ENCODE data around the gene NFASC.

DNA sequence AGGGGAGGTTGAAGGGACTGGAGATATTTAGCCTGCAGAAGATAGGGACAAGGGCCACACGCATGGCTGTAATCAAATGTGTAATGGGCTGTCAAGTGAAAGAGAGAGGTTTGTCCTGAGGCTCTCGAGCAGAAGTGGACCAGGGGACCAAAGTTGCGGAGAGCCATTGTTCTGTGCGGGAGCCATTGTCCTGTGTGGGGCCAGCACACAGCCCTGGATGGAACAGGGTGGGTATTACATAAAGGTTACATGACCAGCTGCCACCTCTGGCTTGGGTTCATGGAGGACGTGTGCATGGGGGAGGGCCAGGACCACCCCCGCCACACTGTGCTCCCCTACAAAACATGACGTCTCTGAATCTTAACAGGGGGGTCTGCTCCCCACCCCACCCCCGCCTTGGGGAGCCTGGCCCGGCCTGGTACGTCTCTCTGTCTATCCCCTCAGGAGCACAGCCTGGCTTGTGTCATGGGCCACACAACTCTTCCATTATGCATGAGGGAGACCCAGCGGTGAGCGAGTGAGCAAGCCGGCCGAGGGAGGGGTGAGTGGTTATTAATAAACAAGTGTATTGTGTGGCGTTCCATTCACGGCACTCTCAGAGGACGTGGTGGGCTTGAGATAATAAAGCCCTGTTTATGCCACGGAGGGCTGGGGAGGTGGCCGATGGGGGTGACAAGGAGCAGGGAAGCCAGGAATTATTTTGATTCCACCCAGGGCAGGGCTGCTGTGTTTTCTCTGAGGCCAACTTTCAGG lies at the start of gene NFASC:
- TF ChIP-seq, protein P1, sequence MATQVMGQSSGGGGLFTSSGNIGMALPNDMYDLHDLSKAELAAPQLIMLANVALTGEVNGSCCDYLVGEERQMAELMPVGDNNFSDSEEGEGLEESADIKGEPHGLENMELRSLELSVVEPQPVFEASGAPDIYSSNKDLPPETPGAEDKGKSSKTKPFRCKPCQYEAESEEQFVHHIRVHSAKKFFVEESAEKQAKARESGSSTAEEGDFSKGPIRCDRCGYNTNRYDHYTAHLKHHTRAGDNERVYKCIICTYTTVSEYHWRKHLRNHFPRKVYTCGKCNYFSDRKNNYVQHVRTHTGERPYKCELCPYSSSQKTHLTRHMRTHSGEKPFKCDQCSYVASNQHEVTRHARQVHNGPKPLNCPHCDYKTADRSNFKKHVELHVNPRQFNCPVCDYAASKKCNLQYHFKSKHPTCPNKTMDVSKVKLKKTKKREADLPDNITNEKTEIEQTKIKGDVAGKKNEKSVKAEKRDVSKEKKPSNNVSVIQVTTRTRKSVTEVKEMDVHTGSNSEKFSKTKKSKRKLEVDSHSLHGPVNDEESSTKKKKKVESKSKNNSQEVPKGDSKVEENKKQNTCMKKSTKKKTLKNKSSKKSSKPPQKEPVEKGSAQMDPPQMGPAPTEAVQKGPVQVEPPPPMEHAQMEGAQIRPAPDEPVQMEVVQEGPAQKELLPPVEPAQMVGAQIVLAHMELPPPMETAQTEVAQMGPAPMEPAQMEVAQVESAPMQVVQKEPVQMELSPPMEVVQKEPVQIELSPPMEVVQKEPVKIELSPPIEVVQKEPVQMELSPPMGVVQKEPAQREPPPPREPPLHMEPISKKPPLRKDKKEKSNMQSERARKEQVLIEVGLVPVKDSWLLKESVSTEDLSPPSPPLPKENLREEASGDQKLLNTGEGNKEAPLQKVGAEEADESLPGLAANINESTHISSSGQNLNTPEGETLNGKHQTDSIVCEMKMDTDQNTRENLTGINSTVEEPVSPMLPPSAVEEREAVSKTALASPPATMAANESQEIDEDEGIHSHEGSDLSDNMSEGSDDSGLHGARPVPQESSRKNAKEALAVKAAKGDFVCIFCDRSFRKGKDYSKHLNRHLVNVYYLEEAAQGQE (IDR thresholded peaks at IDR 0.05; ENCODE audit: unreplicated experiment): no peak
- TF ChIP-seq, protein P2, sequence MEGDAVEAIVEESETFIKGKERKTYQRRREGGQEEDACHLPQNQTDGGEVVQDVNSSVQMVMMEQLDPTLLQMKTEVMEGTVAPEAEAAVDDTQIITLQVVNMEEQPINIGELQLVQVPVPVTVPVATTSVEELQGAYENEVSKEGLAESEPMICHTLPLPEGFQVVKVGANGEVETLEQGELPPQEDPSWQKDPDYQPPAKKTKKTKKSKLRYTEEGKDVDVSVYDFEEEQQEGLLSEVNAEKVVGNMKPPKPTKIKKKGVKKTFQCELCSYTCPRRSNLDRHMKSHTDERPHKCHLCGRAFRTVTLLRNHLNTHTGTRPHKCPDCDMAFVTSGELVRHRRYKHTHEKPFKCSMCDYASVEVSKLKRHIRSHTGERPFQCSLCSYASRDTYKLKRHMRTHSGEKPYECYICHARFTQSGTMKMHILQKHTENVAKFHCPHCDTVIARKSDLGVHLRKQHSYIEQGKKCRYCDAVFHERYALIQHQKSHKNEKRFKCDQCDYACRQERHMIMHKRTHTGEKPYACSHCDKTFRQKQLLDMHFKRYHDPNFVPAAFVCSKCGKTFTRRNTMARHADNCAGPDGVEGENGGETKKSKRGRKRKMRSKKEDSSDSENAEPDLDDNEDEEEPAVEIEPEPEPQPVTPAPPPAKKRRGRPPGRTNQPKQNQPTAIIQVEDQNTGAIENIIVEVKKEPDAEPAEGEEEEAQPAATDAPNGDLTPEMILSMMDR (conservative IDR thresholded peaks at IDR 0.05; ENCODE audit: low read depth in 2 of 2): no peak
- TF ChIP-seq EZH2phosphoT487 (IDR thresholded peaks at IDR 0.05; ENCODE audit: unreplicated experiment) (no peak), POLR2AphosphoS5 (IDR thresholded peaks at IDR 0.05; ENCODE audit: low read depth) (no peak), JUNB (IDR thresholded peaks at IDR 0.05; ENCODE audit: unreplicated experiment) (no peak), STAT1 (IDR thresholded peaks at IDR 0.05; ENCODE audit: unreplicated experiment) (no peak), EZH2 (IDR thresholded peaks at IDR 0.05; ENCODE audit: low read depth, unreplicated experiment) (no peak), NANOG (IDR thresholded peaks at IDR 0.05; ENCODE audit: borderline replicate concordance) (no peak), CREB1 (CRISPR knock-in tag; IDR thresholded peaks at IDR 0.05; ENCODE audit: low read depth) (no peak), ZNF114 (CRISPR knock-in tag; IDR thresholded peaks at IDR 0.05) (no peak)
- TF ChIP-seq, protein P3, sequence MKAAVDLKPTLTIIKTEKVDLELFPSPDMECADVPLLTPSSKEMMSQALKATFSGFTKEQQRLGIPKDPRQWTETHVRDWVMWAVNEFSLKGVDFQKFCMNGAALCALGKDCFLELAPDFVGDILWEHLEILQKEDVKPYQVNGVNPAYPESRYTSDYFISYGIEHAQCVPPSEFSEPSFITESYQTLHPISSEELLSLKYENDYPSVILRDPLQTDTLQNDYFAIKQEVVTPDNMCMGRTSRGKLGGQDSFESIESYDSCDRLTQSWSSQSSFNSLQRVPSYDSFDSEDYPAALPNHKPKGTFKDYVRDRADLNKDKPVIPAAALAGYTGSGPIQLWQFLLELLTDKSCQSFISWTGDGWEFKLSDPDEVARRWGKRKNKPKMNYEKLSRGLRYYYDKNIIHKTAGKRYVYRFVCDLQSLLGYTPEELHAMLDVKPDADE (IDR thresholded peaks at IDR 0.05): no peak
- TF ChIP-seq, protein P4, sequence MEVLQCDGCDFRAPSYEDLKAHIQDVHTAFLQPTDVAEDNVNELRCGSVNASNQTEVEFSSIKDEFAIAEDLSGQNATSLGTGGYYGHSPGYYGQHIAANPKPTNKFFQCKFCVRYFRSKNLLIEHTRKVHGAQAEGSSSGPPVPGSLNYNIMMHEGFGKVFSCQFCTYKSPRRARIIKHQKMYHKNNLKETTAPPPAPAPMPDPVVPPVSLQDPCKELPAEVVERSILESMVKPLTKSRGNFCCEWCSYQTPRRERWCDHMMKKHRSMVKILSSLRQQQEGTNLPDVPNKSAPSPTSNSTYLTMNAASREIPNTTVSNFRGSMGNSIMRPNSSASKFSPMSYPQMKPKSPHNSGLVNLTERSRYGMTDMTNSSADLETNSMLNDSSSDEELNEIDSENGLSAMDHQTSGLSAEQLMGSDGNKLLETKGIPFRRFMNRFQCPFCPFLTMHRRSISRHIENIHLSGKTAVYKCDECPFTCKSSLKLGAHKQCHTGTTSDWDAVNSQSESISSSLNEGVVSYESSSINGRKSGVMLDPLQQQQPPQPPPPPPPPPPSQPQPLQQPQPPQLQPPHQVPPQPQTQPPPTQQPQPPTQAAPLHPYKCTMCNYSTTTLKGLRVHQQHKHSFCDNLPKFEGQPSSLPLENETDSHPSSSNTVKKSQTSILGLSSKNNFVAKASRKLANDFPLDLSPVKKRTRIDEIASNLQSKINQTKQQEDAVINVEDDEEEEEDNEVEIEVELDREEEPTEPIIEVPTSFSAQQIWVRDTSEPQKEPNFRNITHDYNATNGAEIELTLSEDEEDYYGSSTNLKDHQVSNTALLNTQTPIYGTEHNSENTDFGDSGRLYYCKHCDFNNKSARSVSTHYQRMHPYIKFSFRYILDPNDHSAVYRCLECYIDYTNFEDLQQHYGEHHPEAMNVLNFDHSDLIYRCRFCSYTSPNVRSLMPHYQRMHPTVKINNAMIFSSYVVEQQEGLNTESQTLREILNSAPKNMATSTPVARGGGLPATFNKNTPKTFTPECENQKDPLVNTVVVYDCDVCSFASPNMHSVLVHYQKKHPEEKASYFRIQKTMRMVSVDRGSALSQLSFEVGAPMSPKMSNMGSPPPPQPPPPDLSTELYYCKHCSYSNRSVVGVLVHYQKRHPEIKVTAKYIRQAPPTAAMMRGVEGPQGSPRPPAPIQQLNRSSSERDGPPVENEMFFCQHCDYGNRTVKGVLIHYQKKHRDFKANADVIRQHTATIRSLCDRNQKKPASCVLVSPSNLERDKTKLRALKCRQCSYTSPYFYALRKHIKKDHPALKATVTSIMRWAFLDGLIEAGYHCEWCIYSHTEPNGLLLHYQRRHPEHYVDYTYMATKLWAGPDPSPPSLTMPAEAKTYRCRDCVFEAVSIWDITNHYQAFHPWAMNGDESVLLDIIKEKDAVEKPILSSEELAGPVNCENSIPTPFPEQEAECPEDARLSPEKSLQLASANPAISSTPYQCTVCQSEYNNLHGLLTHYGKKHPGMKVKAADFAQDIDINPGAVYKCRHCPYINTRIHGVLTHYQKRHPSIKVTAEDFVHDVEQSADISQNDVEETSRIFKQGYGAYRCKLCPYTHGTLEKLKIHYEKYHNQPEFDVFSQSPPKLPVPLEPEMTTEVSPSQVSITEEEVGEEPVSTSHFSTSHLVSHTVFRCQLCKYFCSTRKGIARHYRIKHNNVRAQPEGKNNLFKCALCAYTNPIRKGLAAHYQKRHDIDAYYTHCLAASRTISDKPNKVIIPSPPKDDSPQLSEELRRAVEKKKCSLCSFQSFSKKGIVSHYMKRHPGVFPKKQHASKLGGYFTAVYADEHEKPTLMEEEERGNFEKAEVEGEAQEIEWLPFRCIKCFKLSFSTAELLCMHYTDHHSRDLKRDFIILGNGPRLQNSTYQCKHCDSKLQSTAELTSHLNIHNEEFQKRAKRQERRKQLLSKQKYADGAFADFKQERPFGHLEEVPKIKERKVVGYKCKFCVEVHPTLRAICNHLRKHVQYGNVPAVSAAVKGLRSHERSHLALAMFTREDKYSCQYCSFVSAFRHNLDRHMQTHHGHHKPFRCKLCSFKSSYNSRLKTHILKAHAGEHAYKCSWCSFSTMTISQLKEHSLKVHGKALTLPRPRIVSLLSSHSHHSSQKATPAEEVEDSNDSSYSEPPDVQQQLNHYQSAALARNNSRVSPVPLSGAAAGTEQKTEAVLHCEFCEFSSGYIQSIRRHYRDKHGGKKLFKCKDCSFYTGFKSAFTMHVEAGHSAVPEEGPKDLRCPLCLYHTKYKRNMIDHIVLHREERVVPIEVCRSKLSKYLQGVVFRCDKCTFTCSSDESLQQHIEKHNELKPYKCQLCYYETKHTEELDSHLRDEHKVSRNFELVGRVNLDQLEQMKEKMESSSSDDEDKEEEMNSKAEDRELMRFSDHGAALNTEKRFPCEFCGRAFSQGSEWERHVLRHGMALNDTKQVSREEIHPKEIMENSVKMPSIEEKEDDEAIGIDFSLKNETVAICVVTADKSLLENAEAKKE (CRISPR knock-in tag; IDR thresholded peaks at IDR 0.05): no peak
